IMR-90 (cell line): ENCODE results near the gene MLYCD.

Experiments used
- BHLHE40 ChIP-seq: fragments of 150-350 bp; IDR thresholded peaks from 2 replicates; pipeline ENCODE4 v1.6.1; 2016; ENCODE audit warnings: mild to moderate bottlenecking, low read depth, low read length
- CEBPB ChIP-seq: IDR thresholded peaks from 2 replicates; pipeline ENCODE4 v1.6.1; 2012; ENCODE audit warnings: low read depth, low read length, improper control_type of control experiment
- CTCF ChIP-seq: conservative IDR thresholded peaks from 2 replicates; pipeline ENCODE4 v1.5.1; 2012; ENCODE audit warnings: mild to moderate bottlenecking, low read depth, low read length, improper control_type of control experiment
- ELK1 ChIP-seq: fragments of 150-350 bp; IDR thresholded peaks from 2 replicates; pipeline ENCODE4 v1.6.1; 2016; ENCODE audit warnings: low read depth, mild to moderate bottlenecking, low read length, moderate library complexity, borderline replicate concordance
- MAZ ChIP-seq: IDR thresholded peaks from 2 replicates; pipeline ENCODE4 v1.6.1; 2012; ENCODE audit warnings: low read depth, mild to moderate bottlenecking, low read length, improper control_type of control experiment, moderate library complexity, borderline replicate concordance
- POLR2A ChIP-seq: IDR thresholded peaks from 2 replicates; pipeline ENCODE4 v1.6.1; 2012; ENCODE audit warnings: mild to moderate bottlenecking, low read depth, low read length
- RCOR1 ChIP-seq: IDR thresholded peaks from 2 replicates; pipeline ENCODE4 v1.6.1; 2012; ENCODE audit warnings: mild to moderate bottlenecking, low read length, improper control_type of control experiment; ENCODE audit not compliant: insufficient replicate concordance
- RFX5 ChIP-seq: IDR thresholded peaks from 2 replicates; pipeline ENCODE4 v1.8.0; 2012; ENCODE audit warnings: low read depth, mild to moderate bottlenecking, low read length, moderate library complexity

- TF ChIP-seq CTCF (no peak), ELK1 (no peak), CEBPB (no peak), POLR2A (no peak), RFX5 (no peak), BHLHE40 (no peak), MAZ (no peak), RCOR1 (no peak)
These were observed 47.4 kb downstream of the MLYCD start for GRCh38 chr16:83946154-83946780.
